ENCODE results near the gene FAM151A.

GRCh38 chr1:54666333-54666732, 43.0 kb upstream of the FAM151A start:
- TF ChIP-seq, protein P1, sequence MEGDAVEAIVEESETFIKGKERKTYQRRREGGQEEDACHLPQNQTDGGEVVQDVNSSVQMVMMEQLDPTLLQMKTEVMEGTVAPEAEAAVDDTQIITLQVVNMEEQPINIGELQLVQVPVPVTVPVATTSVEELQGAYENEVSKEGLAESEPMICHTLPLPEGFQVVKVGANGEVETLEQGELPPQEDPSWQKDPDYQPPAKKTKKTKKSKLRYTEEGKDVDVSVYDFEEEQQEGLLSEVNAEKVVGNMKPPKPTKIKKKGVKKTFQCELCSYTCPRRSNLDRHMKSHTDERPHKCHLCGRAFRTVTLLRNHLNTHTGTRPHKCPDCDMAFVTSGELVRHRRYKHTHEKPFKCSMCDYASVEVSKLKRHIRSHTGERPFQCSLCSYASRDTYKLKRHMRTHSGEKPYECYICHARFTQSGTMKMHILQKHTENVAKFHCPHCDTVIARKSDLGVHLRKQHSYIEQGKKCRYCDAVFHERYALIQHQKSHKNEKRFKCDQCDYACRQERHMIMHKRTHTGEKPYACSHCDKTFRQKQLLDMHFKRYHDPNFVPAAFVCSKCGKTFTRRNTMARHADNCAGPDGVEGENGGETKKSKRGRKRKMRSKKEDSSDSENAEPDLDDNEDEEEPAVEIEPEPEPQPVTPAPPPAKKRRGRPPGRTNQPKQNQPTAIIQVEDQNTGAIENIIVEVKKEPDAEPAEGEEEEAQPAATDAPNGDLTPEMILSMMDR (IDR thresholded peaks at IDR 0.05), result no peak
- TF ChIP-seq POLR2A (IDR thresholded peaks at IDR 0.05) (no peak), EP300 (IDR thresholded peaks at IDR 0.05) (no peak)
